Stimulated activated CD4-positive, alpha-beta T cell treated with anti-CD3 and anti-CD28 coated beads, Interleukin-4, amount 100 ng/mL, for 1 hour (primary cell): Measurements from ENCODE around the gene KLK8.
"Not testable (repeated sequence)": the region's sequence is repeated elsewhere in the genome, so short reads cannot be mapped to it uniquely, and the experiment has no call there.

Experiments
- DNase-seq: peaks from one replicate; pipeline ENCODE4 v3.0.0-alpha.2; 2020

Gene KLK8

DNA sequence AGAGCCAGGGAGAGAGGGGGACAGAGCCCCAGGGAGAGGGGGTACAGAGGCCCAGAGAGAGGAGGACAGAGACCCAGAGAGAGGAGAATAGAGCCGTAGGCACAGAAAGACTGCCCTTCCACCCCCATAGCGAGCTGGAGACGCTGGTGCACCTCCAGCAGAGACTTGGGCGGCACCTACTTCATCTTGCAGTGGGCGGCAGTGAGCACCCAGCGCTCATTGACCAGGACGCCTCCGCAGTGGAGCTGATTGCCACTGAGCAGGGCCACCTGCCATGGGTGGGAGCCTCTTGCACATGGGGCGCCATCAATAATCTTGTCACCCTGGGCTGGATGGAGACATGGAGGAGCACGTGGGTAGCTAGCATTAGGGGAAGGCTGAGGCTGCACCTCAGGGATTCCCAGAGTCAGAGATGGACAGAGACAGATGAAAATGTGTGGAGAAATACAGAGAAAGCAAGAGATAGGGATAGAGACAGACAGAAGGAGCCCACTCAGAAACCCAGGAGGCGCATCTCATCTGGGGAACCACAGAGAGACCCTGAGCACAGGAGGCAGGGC is 19.7 kb downstream of the KLK8 start:
- DNase-seq = no peak

DNA sequence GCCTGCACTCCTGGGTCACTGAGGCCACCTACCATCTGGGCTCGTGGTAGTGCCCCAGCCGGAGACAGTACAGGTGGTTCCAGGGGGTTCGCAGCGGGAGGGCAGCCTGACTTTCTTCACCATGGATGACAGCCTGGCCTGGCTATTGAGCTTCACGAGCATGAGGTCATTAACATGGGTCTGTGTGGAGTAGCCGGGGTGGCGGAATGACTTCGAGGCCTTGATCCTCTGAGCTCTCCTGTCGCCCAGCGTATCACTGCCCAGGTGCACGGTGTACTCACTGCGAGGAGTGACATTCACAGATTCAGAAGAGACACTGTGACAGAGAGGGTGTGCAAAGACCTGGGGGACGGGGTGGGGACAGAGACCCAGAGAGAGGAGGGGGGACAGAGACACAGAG is 21.2 kb downstream of the KLK8 start:
- DNase-seq = no peak

DNA sequence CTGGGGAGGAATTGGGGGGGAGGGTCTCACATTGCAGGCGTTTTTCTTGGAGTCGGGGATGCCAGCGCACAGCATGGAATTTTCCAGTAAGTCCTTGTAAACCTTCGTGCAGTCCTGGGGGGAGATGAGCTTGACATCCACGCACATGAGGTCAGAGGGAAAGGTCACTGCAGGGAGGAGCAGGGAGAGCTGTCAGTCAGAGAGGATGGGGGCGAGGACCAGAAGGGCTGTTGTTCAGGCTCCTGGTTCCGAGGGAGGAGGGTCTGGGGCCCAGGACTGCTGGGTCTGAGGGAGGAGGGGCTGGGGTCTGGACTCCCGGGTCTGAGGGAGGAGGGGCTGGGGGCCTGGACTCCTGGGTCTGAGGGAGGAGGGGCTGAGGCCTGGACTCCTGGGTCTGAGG is 21.6 kb downstream of the KLK8 start:
- DNase-seq = no peak

DNA sequence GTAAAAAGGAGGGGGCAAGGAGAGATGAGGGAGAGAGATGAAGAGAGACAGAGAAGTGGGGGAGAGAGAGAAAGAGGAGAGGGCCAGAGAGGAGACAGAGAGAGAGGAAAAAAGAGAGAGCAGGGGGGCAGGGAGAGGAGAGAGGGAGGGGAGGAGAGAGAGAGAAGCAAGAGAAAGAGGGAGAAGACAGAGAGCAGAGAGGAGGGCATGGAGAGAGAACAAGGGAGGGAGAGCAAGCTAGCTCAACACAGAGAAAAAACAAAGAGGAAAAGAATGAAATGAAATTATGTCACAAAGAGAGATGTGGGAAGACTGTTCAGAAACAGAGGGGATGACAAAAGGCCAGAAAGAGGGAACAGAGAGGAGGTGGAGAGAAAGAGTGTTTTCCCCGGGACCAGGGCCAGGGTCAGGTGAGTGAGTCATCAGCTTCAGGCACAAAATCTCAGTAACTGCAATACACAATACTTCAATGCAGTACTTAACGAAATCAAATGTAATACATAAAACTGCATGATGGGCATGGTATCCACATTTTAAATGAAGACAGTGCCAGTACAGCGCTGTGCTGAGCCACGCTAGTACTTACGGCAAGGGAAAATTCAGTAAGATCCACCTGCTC is 22.5 kb downstream of the KLK8 start:
- DNase-seq = no peak

DNA sequence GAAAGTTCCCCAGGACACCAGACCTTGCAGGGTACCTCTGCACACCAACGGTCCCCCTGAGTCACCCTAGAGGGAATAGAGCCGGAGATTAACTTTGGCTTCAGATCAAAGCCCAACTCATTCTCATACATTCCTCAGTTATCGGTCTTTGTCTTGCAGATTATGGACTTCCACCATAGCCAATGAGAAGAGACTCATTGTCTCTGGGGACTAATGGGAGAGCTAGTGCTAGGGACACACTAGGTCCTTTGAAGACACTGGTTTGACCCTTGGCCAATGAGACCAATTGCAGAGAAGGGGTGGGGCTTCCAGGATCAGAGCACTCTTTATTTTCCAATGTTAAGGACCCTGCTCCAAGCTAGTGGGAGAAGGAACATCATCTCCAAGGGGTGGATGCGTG is 23.8 kb downstream of the KLK8 start:
- no peak for DNase-seq

DNA sequence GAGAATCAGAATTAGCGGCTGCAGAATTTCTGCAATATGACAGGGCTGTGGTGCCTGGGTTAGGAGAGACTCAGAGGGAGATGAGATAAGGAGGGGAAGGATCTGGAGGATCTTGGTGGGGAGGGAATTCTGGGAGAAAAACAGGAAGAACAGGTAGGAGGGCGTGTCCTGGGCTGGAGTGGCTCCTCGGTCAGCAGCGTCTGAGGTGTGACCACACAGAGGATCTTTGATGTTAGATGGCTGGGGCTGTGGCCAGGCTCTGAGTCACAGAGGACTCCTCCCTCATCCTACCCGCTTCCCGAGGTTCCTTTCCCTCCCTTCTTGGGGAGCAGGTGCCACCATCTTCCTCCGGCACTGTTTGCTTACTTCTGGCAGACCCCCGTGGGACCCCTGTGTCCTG is 25.6 kb downstream of the KLK8 start:
- DNase-seq = no peak

DNA sequence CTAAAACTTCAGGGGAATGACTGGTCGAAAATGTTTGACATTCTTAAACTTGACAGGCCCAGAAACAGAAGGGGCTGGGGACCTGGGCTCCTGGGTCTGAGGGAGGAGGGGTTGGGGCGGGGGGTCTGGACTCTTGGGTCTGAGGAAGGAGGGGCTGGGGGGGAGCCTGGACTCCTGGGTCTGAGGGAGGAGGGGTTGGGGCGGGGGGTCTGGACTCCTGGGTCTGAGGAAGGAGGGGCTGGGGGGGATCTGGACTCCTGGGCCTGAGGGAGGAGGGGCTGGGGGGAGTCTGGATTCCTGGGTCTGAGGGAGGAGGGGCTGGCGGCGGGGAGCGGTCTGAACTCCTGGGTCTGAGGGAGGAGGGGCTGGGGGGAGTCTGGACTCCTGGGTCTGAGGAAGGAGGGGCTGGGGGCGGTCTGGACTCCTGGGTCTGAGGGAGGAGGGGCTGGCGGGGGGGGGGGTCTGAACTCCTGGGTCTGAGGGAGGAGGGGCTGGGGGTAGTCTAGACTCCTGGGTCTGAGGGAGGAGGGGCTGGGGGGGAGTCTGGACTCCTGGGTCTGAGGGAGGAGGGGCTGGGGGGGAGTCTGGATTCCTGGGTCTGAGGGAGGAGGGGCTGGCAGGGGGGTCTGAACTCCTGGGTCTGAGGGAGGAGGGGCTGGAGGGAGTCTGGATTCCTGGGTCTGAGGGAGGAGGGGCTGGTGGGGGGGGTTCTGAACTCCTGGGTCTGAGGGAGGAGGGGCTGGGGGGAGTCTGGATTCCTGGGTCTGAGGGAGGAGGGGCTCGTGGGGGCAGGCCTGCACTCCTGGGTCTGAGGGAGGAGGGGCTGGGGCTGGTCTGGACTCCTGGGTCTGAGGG is 26.5 kb downstream of the KLK8 start:
- DNase-seq = no peak

DNA sequence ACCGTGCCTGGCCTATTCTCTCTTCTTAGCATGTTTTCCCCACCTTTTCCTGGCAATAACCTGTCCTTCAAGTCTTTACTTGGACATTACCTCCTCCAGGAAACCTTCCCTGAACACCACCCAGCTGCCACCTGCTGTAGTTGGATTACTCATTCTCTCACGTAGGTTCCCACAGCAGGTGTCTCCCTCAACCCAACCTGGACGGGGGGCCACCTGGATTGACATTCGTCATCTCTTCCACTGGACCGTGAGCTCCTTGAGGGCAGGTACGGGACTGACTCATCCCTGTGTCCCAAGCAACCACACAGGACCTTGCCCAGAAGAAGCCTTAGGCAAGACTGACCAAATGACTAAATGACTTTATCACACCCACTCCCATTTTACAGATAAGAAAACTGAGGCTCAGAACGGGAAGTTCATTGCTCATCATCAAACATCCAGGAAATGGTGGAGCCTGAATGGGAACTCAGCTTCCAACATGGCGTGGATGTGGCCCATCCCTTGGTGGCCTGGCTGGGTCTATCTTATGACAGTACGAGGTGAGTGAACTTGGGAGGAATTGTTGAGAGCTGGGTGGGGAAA is 28.5 kb downstream of the KLK8 start:
- no peak for DNase-seq

DNA sequence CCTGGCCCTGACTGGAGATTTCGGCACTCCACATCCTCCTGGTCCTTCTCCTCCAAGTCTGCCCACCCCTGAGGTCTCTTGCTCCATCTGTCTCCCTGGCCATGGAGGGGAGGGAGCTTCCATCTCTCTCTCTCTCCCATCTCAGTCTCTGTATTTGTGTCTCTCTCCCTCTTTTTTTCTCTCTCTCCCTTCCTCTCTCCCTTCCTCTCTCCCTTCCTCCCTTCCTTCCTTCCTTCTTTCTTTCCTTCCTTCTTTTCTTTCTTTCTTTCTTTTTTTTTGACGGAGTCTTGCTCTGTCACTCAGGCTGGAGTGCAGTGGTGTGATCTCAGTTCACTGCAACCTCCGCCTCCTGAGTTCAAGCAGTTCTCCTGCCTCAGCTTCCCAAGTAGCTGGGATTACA is 31.6 kb downstream of the KLK8 start:
- DNase-seq = not testable (repeated sequence)

DNA sequence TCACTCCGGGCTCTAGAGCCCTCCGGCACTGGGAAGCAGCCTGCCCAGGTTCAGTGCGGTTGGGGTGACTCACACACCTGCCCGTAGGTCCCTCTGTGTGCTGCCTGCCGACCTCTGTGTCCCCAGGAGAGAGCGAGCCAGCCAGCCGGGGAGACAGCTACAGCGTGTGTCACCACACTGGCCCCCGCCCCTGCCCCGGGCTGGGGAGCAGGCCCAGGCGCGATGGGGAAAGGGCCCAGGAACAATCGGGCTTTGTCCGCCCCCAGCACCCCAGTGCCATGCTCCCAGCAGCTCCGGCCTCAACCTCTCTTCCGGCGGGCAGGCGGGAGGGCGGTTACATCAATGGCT is 32.0 kb downstream of the KLK8 start, which contains the start of gene KLK6:
Gene KLK6 (minus strand): TSS at position 179 of the 348 bp plus-strand sequence. CDS start 1,487 bp downstream, outside the sequence.
- DNase-seq = no peak

DNA sequence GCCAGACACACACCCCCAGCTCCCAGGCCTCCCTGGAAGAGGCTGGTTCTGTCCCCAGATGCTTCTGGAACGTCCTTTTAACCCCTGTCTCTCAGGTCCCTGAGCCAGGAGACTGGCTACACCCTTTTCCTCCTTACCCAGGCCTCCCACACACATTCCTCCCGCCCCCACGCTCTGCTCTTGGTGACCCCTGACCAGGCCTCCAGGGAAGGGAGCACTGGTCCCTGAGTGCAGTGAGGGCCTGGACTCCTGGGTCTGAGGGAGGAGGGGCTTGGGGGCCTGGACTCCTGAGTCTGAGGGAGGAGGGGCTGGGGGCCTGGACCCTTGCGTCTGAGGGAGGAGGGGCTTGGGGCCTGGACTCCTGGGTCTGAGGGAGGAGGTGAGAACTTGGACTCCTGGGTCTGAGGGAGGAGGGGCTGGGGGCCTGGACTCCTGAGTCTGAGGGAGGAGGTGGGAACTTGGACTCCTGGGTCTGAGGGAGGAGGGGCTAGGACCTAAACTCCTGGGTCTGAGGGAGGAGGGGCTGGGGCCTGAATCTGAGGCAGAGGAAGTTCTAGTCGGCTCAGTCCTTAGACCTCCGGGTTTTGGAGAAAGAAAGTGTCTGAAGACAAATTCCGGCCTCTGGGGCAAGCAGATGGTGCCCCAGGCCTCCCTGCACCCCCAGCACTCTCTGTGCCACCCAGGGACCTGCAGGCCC is 32.5 kb downstream of the KLK8 start:
- no peak for DNase-seq

DNA sequence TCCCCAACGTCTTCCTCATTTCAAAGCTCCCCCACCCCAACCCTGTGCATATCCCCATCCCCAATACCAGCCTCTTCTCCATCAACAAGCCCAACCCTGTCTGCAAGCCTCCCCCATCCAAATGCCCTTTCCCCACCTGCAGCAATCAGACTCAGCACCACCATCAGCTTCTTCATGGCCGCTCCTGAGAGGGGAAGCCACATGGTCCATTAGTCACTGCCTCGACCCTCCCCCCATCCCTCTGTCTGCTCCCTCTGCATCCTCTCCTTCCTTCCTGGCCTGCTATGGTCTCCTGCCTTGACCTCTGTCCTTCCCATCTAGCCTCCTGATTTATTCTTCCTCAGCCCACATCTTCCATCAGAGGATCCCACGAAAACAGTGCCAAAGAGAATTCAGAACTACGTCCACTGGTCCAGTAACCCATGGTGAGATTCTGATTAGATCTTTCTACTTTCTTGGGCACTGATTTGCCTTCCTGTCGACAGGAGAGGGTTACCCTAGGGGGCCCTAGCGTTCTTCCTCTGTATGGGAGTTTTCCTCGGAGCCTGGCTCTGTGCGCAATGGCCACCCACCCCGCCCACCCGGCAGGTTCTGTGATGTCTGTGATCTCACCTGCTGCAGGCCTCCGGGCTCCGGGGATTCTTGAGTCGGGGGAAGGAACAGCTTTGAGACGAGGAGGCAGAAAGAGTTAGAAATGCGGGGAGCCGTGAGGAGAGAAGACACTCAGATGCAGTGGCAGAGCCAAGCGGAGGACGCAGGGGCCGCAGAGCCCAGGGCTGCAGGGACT is 33.3 kb downstream of the KLK8 start:
- no peak for DNase-seq

DNA sequence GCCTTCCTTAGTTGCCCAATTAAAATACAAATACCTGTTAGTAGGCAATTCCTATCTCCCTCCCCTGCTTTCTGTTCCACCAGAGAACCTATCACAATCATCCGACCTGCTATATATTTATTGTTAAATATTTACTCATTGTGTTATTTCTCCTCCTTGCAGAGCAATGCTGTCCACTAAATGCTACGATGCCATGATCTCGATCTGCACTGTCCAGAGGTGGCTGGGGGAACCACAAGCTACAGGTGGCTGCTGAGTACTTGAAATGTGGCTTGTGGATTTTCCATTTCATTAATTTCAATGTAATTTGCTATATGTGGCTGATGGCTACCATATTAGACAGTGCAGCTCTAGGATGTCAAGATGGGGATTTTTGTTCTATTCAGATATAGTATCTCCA is 37.1 kb downstream of the KLK8 start:
- DNase-seq = no peak

DNA sequence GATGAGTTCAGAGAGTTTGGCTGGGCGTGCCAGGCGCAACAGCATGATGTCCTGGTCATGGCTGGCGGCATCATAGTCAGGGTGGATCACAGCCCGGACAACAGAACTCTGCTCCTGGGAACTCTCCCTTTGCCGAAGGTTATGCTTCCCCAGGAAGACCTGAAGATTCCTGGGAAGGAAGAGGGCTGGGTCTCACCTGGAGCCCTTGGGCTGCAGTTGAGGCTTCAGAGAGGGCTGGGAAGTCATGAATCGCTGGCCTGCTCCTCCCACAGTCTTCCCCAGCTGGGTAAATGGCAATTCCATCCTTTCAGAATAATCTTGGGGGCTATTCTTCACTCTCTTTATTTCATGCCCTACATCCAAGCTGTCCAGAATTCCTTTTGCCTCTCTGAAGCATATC is 38.0 kb downstream of the KLK8 start:
- no peak for DNase-seq

DNA sequence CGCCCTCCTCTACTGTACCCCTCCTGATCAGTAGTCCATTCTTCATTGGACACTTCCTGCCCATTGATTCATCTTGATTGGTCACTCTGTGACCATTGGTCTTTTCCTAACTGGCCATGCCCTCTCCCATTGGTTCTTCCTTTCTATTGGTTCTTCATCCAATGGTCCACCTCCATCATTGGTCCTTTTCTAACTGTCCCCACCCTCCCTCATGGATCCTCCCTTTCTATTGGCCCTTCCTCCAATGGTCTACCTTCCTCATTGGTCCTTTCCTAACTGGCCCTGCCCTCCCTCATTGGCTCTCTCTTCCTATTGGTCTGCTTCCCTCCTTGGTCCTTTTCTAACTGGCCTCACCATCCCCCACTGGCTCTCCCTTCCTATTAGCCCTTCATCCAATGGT is 39.2 kb downstream of the KLK8 start:
- no peak for DNase-seq

DNA sequence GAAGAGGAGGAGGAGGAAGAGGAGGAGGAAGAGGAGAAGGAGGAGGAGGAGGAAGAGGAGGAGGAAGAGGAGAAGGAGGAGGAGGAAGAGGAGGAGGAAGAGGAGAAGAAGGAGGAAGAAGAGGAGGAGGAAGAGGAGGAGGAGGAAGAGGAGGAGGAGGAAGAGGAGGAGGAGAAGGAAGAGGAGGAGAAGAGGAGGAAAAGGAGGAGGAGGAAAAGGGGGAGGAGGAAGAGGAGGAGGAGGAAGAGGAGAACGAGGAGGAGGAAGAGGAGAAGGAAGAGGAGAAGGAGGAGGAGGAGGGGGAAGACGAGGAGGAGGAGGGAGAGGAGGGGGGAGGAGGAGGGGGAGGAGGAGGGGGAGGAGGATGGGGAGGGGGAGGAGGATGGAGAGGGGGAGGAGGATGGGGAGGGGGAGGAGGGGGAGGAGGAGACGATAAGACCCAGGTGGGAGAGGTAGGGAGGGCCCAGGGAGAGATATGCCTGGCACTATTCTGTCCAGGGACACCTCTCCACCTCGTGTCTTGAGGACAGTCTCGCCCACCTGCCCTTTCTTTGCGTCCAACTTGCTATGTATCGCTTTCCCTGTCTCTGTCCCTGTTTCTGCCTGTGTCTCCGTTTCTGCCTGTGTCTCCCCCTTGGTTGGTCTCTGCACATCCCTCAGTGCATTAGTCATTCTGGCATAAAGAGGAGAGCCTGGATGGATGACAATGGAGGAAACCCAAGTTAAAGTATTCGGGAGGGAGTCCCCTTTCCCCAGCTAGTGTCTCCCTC is 41.5 kb downstream of the KLK8 start:
- DNase-seq = no peak

DNA sequence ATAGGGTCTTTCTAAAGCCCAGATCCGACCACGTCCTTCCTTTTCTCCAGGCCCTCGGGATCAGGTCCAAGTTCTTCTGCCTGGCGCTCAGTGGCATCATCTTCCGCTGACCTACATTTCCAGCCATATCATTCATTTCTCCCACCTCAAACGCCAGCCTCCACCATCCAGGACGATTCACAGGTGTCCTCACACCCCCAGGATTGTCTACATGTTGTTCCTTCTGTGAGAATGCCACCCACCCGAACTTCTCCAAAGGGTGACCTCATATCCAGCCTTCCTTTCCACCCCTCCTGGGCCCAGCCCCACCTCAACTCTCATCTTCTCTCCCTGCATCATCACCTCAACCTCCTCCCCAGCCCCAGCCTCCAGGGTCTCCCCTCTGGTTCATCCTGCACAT is 43.8 kb downstream of the KLK8 start:
- DNase-seq = no peak

DNA sequence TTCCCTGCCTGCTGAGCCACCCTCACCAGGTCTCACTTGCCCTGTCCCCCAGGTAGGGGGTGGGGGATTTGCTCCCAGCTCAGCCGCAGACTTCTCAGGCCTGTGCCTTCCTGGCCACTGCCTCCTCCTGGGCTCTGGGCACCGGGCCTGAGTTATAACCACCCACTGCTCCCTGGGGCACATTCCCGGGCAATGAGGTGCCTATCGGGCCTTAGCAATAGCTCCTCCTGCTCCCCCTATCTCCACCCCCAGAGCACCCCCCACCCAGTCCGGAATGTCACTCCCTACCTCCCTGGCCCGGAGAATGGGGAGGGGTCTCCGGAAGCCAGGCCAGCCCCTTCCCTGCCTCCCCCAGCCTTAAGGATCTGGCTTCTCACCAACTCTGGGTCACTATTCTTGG is 48.5 kb downstream of the KLK8 start, which contains the start of gene KLK5:
Gene KLK5 (minus strand): TSS at position 129 of the 400 bp plus-strand sequence. CDS start 381 bp downstream, outside the sequence.
- no peak for DNase-seq

DNA sequence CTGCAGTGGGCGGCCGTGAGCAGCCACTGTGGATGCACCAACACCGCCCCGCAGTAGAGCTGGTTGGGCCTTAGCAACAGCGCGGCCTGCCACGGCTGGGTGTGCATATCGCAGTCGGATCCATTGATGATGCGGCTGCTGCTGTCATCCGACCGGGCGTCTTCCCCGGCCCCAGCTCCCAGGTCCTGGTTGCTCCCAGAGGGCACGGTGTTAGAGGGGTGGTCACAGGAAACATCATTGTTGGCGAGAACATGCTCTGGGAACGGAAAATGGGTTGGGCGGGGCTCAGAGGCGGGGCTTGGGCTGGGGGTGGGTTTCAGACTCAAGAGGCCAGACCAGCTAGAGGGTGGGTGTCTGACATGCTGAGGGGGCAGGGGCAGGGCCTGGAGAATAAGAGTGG is 51.5 kb downstream of the KLK8 start:
- DNase-seq = no peak

DNA sequence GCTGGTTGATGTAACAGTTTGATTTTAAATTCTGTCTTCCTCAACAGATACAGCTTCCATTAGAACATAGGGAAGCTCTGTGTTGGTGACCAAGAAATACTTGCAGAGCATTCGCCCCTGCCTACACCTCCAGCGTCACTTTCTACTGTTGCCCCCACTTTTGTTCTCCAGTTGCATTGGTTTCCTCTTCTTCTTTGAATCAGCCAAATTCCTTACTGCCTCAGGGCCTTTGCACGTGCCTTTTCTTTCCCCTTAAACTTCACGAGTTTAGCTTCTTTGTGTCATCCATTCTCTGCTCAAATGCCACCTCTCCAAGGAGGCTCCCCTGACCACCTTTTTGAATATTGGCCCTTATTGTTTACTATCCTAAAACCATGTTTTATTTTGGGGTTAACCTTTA is 54.3 kb downstream of the KLK8 start:
- DNase-seq = no peak
